Calu3 (cell line): Measurements from ENCODE around the gene PLAC1. TPM values are rescaled to one million over a fixed set of nuclear protein-coding genes. Genes with fewer than 3 reads are reported as not detected.
A peak's percentile ranks its signal among the peaks of the same experiment; 100 is the strongest.

Experiments used
- BruUV-seq: library from RNA; stranded (reverse); fragments of 400-500 nt; replicated peaks from 2 replicates; lab custom pipeline; 2021; lab: Mats Ljungman, UMichigan
- CTCF ChIA-PET: fragments of 300-600 bp; sonication (Branson Sonifier 250); formaldehyde crosslinking; loops from one replicate; lab custom pipeline; 2022; ENCODE audit warnings: antibody characterized with exemption; lab: Charles Lee
- DNase-seq: peaks from one replicate; pipeline ENCODE4 v3.0.0; 2022
- H3K27ac Mint-ChIP-seq: one replicate; pipeline ENCODE4 v1.8.0; 2022; ENCODE audit warnings: mixed read lengths; ENCODE audit not compliant: unreplicated experiment
- H3K27me3 Mint-ChIP-seq: one replicate; pipeline ENCODE4 v1.8.0; 2022; ENCODE audit warnings: mixed read lengths; ENCODE audit not compliant: unreplicated experiment
- H3K36me3 Mint-ChIP-seq: one replicate; pipeline ENCODE4 v1.8.0; 2022; ENCODE audit warnings: mild to moderate bottlenecking, moderate library complexity, mixed read lengths; ENCODE audit not compliant: insufficient read depth, unreplicated experiment
- H3K4me1 Mint-ChIP-seq: one replicate; pipeline ENCODE4 v1.8.0; 2022; ENCODE audit warnings: mild to moderate bottlenecking, low read depth, mixed read lengths; ENCODE audit not compliant: unreplicated experiment
- H3K4me3 Mint-ChIP-seq: one replicate; pipeline ENCODE4 v1.8.0; 2022; ENCODE audit warnings: mild to moderate bottlenecking, low read depth, moderate library complexity, mixed read lengths; ENCODE audit not compliant: unreplicated experiment
- H3K9me3 Mint-ChIP-seq: one replicate; pipeline ENCODE4 v1.8.0; 2022; ENCODE audit warnings: low read depth, mixed read lengths; ENCODE audit not compliant: unreplicated experiment
- CTCF ChIP-seq: fragments of 200-600 bp; IDR thresholded peaks from one replicate; pipeline ENCODE4 v1.8.0; 2022; ENCODE audit warnings: antibody characterized with exemption; ENCODE audit not compliant: unreplicated experiment
- intact Hi-C: fragments of 100-400 bp; cut with micrococcal nuclease; formaldehyde crosslinking; loops from one replicate; pipeline ENCODE4 v1.10.0; 2022; ENCODE audit not compliant: unreplicated experiment
- total RNA-seq: library from RNA; stranded (reverse); gene quantifications from 2 replicates; pipeline ENCODE4 v1.2.3, GENCODE V29; 2022

The PLAC1 gene
- total RNA-seq, 1 experiment from 2014 or later: not detected

DNA sequence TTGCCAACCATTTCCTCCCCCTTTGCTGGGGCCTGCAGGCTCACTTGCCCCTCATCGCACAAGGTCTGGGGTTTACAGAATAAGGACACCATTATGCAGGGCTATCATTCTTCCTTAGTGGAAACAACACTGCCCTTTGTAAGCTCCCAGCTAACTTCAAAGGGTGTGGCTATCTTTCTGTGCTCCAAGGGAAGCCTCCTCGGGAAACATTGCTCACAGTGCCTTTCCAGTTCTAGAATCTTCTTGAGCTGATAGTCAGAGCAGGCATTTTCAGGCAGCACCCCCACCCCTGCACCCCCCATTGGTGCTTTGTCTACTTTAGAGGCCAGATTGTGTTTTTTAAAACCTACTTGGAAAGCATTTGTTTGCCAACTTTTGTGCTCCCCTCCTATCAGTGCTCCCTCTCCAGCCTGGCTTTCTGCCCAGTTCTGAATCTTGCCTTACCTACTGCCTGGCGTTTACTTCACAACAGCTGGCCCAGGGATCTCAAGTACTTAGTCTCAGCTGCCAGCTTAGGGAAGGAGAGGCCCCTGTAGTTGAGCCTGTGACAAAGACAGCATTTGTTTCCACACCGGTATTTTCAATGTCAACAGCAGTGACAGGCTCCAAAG is 53.5 kb downstream of the PLAC1 start:
- no TSS peak for BruUV-seq
- peaks cover 5% of the 10 kb centered on the region for H3K36me3 Mint-ChIP-seq
- no peaks in the 10 kb centered on the region for H3K27me3 Mint-ChIP-seq
- CTCF ChIA-PET: interaction anchor here (1.9 kb wide), 1 partner anchor 10 kb away, joined by 5 read pairs; no protein-coding TSS in a partner anchor
- TF ChIP-seq CTCF: no peak
- H3K27ac Mint-ChIP-seq: peak overlapping the region; percentile 40
- peaks cover 16% of the 10 kb centered on the region for H3K4me1 Mint-ChIP-seq
- H3K4me3 Mint-ChIP-seq: no peak overlapping the region
- intact Hi-C loops: loop anchor here (5.0 kb wide), 1 partner anchor 147 kb away; no protein-coding TSS in a partner anchor
- H3K9me3 Mint-ChIP-seq: peaks cover 2% of the 10 kb centered on the region
- peak; percentile 39 for DNase-seq

DNA sequence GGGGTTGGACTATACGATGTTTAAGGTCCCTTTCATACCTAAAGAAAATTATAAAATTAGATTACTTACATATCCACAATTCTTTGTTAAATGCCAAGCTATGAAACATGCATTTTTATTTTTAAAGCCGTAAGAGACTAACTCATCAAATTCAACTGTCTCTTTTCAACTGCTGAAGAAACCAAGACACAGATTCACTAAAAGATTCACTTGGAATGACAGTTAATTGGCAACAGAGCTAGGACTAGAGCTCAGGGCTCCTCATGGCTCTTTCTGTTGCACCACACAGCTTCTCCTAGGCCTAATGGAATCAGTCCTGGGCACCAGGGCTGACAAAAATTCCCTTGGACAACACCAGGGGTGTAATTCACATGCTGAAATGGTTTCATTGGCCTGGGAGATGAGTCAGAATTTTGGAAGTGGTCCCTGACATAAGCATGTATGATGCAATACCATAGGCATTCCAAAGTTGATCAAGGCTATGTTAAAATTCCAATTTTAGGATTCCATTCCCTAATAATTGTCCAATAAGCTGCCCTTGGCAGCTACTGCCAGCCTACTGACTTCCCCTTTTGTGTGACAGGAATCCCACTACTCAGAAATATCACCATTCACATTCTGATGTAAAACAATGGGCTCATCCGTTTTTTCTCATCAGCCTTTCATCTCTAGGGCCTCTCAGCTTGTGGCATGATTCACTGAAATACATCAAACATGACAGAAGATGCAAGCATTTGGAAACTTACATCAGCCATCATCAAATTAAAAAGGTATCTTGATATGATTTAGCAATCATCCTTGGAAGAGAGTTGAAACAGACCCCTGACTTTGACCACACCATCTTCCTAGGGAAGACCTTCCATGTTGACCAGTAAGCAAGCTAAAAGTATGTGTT is 54.2 kb downstream of the PLAC1 start:
- intact Hi-C loops: loop anchor here (5.0 kb wide), 1 partner anchor 148 kb away; no protein-coding TSS in a partner anchor
- H3K9me3 Mint-ChIP-seq: peaks cover 2% of the 10 kb centered on the region
- peak overlapping the region; percentile 40 for H3K27ac Mint-ChIP-seq
- CTCF ChIA-PET: interaction anchor here (1.9 kb wide), 1 partner anchor 10 kb away, joined by 5 read pairs; no protein-coding TSS in a partner anchor
- no TSS peak for BruUV-seq
- peaks cover 16% of the 10 kb centered on the region for H3K4me1 Mint-ChIP-seq
- no peak for DNase-seq
- H3K36me3 Mint-ChIP-seq: peaks cover 5% of the 10 kb centered on the region
- H3K4me3 Mint-ChIP-seq: no peak overlapping the region
- TF ChIP-seq CTCF: no peak
- peaks cover under 1% of the 10 kb centered on the region for H3K27me3 Mint-ChIP-seq

- Mint-ChIP-seq H3K27ac (no peak overlapping the region), H3K27me3 (peaks cover 16% of the 10 kb centered on the region), H3K9me3 (peaks cover 2% of the 10 kb centered on the region), H3K36me3 (peaks cover 5% of the 10 kb centered on the region), H3K4me1 (peaks cover 16% of the 10 kb centered on the region), H3K4me3 (no peak overlapping the region)
- CTCF ChIA-PET: interaction anchor here (0.7 kb wide), 1 partner anchor 15 kb away, joined by 3 read pairs; no protein-coding TSS in a partner anchor
- no peak for TF ChIP-seq CTCF
- BruUV-seq: no TSS peak
- no peak for DNase-seq
- intact Hi-C loops: loop anchor here (5.0 kb wide), 1 partner anchor 150 kb away; no protein-coding TSS in a partner anchor
Measured at GRCh38 chrX:134602410-134602809, 55.9 kb downstream of the PLAC1 start.

DNA sequence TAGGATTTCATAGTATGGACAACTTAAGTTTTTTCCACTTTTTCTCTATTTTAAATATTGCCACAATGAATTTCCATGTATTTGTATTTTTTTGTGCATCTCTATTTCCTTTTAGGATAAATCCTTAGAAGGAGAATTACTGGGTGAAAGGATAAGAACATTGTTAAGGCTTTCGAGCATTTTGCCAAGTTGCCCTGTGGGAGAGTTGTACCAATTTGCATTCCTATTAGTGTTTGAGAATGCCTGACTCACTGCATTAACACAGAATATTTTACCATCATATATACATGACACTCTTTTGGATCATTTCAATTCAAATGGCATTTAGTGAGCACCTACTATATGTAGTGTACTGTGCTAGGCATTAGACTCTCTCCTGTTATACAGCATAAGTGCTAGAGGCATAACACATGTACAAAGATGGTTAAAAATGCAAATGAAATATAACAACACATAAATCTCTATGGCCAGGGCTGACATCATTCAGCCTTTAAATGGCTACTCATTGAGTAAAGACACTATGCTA is 57.0 kb downstream of the PLAC1 start:
- Mint-ChIP-seq H3K27me3 (peaks cover 16% of the 10 kb centered on the region), H3K36me3 (peaks cover 5% of the 10 kb centered on the region), H3K4me3 (no peak overlapping the region), H3K9me3 (peaks cover 2% of the 10 kb centered on the region), H3K4me1 (peaks cover 16% of the 10 kb centered on the region), H3K27ac (no peak overlapping the region)
- intact Hi-C loops: loop anchor here (5.0 kb wide), 1 partner anchor 151 kb away; no protein-coding TSS in a partner anchor
- DNase-seq: no peak
- BruUV-seq: no TSS peak
- CTCF ChIA-PET: no interaction called here
- no peak for TF ChIP-seq CTCF
